NOMO-1 treated with DMSO at 0.1 percent for 48 hours (cell line): Measurements from ENCODE around the gene NINJ1.
A peak's percentile ranks its signal among the peaks of the same experiment; 100 is the strongest.

Experiments
- DNase-seq: peaks from one replicate; lab custom pipeline; 2025; ENCODE audit not compliant: unreplicated experiment; lab: John Stamatoyannopoulos, UW

The NINJ1 gene

GRCh38 chr9:93133681-93134014 is 403 bp downstream of the NINJ1 start:
- no peak for DNase-seq

- peak; percentile 69 for DNase-seq
Observed at GRCh38 chr9:93132946-93133680, 938 bp downstream of the NINJ1 start.

DNA sequence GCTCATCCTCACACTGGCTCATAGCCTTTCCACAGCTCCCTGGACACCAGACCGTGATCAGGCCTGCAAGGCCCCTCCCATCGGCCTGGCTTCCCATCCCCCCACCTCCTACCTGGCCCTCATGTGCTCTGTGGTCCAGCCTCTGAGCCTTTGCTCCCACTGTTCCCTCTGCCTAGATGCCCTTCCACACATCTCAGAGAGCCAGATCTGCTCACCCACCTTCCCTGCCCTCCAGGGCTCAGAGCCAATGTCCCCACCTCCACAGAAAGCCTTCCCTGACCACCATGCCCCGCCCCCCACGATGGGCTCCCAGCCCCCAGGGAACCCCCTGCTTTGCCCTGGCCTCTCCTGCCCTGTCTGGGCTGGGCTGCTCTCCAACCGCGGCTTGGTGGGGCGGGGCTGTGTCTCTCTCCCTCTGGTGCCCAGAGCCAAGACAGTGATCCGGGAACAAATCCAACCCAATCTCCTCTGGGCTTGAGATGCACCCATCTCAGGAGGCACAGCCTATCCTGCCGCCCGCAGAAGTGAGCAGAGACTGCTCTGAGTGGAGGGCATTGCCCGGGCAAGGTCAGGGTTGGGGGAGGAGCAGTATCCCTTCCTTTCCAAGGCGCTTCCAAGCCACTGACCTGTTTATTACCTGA is 1.6 kb downstream of the NINJ1 start:
- DNase-seq, result no peak

GRCh38 chr9:93131599-93132286 is 2.3 kb downstream of the NINJ1 start:
- DNase-seq, result no peak

GRCh38 chr9:93130861-93131481 is 3.1 kb downstream of the NINJ1 start:
- no peak for DNase-seq

DNA sequence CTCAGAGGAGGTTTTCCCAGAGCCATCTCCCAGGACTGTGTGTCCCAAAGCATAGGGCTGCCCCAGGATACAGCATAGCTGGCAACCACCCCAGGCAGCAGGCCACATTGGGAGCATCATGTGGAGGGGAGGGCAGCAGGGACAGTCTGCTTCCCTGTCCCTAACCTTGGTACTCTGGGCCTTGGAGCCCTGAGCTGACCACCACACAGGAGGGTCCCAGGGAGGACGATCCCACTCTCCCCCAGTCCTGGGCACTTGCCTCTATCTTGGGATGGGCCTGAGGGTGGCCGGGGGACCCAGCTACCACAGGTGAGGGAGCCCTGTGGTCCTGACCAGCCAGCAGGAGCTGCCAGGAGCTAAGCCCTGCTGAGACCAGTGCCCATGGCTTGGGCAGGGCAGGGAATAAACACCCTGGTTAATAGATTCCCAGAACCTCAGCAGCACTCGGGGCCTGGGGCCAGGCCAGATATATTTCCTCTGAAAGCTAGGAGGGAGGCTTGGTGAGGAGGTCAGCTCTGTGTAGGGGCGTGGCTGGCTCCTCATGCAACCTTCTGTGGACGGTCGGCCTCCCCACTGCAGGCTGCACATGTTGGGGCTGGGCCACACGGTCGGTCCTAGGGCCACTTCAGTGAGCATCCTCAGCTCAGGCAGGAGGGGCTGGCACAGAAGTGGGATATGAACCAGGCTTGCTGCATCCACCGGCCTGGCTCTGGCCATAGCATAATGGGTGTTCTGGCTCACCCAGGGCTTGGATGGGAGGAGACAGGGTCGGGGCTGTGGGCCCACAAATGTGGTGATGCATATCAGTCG is 4.2 kb downstream of the NINJ1 start:
- DNase-seq, result no peak

- no peak for DNase-seq
Observed at GRCh38 chr9:93129286-93129685, 4.8 kb downstream of the NINJ1 start.

DNA sequence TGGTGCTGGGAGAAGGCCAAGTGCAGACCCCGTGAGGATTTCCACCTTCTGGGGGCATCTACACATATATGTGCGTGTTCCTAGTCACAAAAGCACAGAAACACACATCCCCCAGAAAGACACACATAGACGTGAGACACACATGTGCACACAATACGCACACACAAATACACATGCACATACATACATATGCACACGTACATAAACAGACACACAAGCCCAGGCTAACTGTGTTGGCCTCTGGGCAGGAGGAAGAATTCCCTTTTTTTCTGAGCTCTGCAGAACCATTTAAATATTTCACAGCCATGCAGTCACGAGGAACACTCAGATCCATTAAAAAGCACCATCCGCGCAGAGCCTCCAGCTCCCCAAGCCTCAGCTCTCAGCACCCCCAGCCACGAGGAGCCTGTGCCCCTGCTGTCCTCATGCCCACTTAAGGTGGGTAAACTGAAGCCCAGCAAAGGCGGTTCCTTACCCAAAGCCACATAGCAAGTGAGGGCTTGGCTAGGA is 5.3 kb downstream of the NINJ1 start:
- DNase-seq, result no peak

GRCh38 chr9:93128011-93128714 is 5.9 kb downstream of the NINJ1 start:
- DNase-seq, result no peak

DNA sequence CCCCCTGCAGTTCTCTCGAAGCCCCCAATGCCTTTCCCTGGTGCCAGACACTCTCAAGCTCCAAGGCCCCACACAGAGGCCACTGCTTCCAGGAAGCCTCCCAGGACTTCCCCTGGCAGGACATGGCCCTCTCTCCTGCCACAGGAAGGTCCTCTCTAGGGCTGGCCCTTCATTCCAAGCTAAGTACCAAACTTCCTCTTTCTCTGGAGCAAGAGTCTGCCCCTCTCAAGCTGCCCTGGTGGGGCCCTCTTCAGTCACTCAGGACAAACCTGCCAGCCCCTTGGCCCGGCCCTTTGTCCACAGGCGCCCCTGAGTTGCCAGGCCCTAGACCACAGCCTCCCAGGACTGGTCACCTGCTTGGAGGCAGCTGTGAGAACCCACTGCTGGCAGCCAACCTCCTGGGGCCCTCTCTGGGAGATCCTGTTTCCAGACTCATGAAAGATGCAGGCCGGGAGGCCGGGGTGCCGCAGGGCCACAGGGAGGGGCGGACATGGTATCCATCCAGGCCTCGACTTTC is 6.6 kb downstream of the NINJ1 start:
- DNase-seq, result peak; percentile 57

DNA sequence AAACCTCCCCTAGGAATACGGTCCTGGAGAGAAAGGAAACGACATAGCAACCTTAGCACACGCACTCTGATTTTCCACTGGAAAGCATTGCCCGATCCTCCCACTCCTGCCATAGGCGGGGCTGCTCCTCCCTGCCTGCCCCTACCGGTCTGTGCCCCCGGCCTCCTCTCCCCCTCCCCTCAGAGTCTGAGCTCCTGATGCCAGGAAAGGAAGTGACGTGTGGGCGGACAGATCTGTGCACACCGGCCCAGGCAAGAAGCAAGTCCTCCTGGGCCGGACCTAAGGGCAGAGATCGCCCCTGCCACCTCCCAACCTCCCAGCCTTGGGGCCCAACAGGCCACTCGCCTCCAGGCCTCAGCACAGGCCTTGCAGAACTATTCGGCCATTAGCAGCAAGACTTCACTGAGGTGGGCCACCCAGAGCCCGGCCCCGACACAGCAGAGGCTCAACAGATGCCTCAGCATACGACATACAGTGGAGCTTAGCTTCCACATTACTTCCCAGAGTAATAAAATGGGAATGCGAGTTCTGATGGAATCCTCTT is 7.2 kb downstream of the NINJ1 start:
- DNase-seq, result no peak

DNA sequence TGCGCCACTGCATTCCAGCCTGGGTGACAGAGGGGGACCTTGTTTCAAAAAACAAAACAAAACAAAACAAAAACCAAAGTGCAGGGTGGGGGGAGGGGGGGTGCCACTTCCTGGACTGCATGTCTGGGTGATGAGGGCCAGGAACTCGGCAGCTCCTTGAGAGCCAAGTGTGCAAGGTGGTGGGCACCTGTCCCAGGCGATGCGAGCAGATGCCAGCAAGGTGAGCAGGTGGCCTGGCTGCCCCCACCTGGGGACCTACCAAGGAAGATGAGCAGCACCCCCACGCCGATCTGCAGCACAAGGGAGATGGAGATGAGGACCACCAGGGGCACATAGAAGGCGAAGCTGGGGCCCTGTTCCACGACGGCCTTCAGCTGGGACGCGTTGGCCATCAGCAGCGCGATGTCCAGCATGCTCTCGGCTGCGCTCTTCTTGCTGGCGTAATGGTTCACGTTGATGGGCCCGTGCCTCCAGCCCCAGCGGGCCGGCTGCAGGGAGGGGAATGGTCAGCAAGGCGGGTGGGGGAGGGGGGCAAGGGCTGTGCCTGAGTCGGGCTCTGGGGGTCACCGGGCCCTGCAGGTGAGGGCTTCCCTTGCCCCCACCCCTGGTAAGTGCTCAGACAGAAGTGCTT is 7.8 kb downstream of the NINJ1 start:
- DNase-seq, result no peak

DNA sequence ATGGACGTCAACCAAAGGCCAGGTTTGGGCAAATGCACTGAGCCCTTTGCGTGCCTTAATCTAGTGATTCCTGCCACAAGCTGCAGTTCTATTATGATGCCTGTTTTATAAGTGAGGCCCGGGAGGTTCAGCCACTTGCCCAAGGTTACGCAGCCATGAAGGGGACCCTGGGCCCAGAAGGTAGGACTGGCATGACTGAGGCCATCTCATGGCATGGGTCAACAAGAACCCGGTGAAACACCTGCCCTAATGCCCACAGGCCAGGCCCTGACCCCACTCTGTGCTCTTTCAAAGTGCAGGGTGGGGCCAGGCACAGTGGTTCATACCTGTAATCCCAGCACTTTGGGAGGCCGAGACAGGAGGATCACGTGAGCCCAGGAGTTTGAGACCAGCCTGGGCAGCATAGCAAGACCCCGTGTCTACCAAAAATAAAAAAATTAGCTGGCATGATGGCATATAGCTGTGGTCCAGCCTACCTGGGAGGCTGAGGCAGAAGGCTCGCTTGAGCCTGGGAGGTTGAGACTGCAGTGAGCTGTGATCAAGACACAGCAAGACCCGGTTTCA is 8.6 kb downstream of the NINJ1 start:
- DNase-seq, result no peak

- no peak for DNase-seq
Observed at GRCh38 chr9:93124793-93125192, 9.3 kb downstream of the NINJ1 start.

DNA sequence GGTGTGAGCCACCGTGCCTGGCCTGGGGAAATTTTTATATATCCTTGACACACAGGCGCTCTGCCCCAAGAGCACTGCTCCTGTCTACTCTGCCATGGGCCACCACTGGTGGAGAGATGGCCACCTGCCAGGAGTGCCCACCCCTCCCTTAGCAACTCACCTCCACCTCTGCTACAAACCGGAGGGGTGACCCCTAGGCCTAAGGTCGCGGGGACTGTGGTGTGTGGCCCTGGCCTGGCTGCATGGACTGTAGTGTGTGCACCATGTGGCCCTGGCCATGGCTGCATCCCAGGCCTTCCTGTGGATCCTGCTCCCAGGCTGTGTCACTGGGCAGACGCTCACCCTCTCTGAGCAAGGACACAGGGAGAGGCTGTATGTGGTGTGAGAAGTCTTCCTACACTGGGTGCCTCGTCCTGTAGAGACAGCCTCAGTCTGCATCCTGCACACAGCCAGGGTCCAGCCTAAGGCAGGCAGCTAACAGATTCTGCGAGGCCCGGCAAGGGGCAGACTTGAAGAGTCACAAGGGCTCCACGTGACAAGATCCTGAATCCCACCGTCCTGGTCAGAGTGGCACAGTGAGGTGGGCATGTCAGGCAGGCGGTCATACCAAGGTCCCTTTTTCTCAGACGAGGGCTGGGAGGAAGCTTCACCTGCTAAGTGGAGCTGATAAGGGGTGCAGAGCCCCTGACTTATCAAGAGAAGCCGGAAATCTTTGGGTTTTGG is 10.3 kb downstream of the NINJ1 start:
- no peak for DNase-seq

DNA sequence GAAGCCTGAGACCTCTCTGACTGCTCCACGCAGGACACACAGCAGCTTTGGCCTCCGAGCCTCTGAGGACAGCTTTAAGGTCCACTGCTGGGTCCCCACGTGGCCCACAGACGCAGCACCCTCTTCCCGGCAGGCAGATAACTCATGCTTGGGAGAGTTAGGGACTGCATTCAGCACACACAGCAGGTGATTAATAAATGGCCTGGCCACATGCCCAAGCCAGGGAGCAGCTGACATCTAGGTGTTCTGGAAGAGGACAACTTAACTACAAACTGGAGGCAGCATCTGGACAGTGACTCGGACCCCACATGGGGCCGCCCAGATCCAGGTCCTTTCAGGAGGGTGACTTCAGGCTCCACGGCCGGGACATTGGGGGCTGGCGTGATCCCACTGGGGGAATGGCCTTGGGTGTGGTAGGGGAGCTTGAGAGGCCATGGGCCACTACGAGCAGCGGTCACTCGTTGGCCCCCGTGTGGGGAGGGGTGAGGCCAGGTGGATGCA is 11.3 kb downstream of the NINJ1 start:
- DNase-seq, result no peak

- no peak for DNase-seq
Observed at GRCh38 chr9:93121316-93122241, 12.5 kb downstream of the NINJ1 start.
